Measurements from ENCODE around the gene FHIT.

FHIT gene

GRCh38 chr3:61177450-61177849 lies 73.8 kb downstream of the FHIT start:
- H3K27ac ChIP-seq = no peak overlapping the region
- DNase-seq (ENCODE audit: low read depth, low spot score) = no peak

DNA sequence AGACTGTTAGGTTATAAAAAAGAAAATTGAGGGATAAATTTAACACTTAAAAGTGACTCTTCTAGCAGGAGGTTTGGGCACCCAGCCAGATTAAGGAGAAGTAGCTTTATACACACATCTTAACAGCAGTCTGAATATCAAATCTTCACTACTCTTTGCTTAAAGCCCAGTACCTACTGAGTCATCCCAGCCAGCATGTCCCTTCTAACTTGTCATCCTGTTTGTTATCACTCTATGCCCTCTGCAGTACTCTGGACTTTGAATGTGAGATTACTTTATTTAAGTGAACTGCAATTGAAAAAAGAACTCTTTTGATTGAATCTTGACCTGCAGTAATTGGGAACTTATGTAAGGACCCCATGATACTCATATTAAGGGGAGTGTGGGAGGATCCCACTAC lies 77.6 kb downstream of the FHIT start:
- H3K27ac ChIP-seq = no peak overlapping the region
- DNase-seq (ENCODE audit: low read depth, low spot score) = no peak

- no peak for DNase-seq (ENCODE audit: low read depth, low spot score)
- no peak overlapping the region for H3K27ac ChIP-seq
These were observed 78.6 kb downstream of the FHIT start for GRCh38 chr3:61172684-61173083.

GRCh38 chr3:61172203-61172602 lies 79.0 kb downstream of the FHIT start:
- DNase-seq (ENCODE audit: low read depth, low spot score) = no peak
- H3K27ac ChIP-seq = no peak overlapping the region

DNA sequence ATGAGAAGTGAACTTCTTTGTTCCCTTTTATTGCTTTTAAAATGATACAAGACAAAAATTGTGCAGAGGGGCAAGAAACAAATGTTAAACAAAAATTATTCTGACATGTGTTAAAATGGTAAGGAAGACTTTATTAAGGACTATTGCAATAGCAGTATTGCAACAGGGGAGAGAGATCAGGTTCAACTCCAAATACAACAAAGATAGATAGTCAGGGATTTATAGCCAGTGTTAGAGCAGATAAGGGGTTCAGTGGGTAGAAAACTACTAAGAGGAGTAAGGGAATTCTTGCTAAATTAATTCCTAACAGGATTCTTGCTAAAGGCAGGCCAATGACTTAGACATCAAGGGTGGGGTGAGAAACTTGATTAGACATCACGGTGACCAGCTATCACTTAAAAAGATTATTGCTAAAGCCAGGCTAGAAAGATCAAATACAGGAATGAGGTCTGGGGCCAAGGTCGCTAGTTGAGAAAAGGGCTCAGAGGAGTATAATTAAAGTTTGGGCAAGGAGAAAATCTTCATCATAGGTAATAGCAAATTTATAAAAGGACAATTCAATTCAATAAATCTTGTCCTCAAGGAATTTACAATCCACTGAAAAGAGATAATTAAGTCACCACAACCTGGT lies 81.5 kb downstream of the FHIT start:
- H3K27ac ChIP-seq = no peak overlapping the region
- DNase-seq (ENCODE audit: low read depth, low spot score) = no peak

DNA sequence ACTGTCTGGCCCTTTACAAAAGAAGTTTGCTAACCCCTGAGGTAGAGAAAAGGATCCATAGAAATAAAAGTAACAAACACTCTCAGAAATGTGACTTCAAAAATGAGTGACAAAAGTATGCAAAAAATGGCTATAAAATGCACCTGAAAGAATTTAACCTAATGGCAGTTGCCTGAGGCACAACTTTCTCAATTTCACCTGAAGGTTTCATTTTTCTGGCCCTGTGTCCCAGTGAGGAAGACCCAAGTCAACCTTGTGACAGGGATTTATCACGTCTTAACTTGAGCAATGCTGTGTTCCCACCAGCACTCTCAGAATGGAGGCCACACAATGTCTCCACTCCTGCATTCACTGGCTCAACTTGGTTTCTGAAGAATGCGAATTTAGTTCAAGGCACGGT lies 83.0 kb downstream of the FHIT start:
- no peak overlapping the region for H3K27ac ChIP-seq
- DNase-seq (ENCODE audit: low read depth, low spot score) = no peak

- H3K27ac ChIP-seq = no peak overlapping the region
- DNase-seq (ENCODE audit: low read depth, low spot score) = no peak
These were observed 88.3 kb downstream of the FHIT start for GRCh38 chr3:61162965-61163364.

DNA sequence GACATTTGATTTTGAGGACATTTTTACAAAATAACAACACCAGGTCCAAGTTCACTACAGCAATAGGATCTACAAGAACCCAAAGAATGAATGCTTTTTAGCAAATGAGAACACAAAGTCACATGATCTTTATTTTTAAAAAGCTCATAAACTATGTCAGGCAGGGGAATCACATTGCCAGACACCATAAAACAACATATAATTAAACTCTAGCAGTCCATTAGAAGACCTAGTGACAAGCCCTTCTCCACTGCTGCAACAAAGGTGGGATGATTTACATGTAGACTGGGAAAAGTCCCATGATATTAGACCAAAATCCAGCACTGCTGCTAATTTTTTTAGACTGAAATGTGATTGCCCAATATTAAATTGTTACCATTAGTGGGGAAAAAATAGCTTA lies 92.6 kb downstream of the FHIT start:
- no peak overlapping the region for H3K27ac ChIP-seq
- DNase-seq (ENCODE audit: low read depth, low spot score) = no peak

DNA sequence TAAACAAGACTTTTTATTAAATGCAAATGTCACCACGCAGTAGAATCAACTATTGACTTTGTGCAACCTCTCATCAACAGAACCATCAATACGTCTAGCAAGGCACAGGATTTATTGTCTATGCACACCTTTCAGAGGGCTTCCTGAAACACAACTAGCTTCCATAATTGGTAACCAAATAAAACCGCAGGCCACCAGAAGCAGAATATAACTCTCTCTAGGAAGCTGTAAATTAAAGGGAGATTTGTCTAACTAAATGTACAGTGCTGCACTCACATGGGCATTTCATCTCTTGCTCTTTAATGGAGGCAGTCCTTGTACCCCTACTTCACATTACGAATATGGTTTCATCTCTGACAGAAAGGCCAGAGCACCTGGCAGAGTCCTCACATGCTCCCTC lies 93.0 kb downstream of the FHIT start:
- DNase-seq (ENCODE audit: low read depth, low spot score) = no peak
- H3K27ac ChIP-seq = no peak overlapping the region

GRCh38 chr3:61157414-61157813 lies 93.8 kb downstream of the FHIT start:
- no peak overlapping the region for H3K27ac ChIP-seq
- DNase-seq (ENCODE audit: low read depth, low spot score) = no peak

- no peak for DNase-seq (ENCODE audit: low read depth, low spot score)
- H3K27ac ChIP-seq = no peak overlapping the region
These were observed 95.5 kb downstream of the FHIT start for GRCh38 chr3:61155701-61156292.

GRCh38 chr3:61154457-61155198 lies 96.6 kb downstream of the FHIT start:
- DNase-seq (ENCODE audit: low read depth, low spot score) = no peak
- H3K27ac ChIP-seq = no peak overlapping the region

DNA sequence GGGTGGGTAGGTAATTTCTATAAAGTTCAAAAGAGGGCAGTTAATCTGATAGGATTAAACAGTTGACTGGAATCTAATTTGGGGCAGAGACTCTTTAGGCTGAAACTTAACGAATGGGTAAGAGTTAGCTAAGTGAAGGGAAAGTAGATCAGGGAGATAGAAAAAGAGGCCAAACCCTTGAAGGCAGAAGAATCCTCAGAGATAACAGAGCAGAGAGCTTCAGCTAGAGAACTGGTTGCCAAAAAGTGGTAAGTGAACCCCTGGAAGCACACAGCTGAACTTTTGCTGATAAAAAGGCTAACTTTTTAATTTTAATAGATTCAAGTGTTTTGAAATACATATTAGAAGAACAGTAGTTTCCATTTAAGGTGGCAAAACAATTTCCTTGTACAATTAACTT lies 99.2 kb downstream of the FHIT start:
- no peak overlapping the region for H3K27ac ChIP-seq
- no peak for DNase-seq (ENCODE audit: low read depth, low spot score)

DNA sequence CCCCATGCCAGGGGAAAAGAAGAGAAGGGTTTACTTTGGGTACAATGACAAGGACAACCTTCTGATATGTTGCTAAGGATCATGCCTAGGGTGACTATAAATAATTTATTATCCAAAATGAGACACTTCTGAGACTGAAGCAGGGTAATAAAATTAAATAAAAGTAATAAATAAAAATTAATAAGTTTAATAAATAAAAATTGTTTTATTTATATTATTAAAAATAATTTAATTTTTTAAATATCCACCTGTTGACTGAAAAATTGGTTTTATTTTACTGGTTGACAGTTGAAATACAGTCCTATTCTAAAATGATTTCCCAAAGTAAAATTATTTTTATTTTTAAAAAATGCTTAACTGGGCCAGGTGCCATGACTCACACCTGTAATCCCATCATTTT lies 102.0 kb downstream of the FHIT start:
- no peak overlapping the region for H3K27ac ChIP-seq
- no peak for DNase-seq (ENCODE audit: low read depth, low spot score)

DNA sequence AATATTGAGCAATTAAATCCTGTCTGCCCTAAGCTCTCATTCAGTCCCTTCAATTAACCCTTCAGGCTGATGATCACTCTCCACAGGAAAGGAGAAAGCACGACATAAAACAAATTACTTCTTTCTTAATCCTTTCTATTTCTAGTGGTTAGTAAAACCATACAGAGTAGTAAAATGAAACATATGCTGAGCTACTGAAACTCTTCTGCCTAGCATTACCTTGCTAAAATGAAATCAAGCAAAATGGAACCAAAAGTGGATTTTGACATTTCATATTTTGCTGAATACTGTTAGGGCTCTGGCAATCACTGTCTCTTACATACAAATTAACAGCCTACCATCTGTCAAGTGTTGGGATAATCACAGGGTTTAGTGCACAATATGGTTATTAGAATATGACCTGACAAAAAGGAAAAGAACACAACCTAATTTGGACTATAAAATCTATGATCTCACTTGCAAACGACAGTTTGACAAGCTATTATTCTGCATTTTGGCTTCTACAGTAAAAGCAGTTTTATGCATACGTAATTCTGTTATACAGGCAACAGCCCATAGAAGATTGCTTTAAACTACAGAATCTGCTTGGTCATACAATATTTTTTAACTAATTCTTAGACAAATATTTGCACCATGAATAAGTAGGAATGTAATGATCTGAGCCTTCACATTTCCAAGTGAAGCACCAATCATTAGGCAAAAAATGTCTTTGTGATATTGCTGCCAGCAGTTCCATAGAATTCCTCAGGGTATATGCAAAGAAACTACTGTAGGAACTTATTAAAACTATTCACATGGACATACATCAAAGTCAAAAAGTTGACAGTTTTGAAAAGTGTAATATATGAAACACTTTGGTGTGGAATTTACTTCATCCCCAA lies 105.0 kb downstream of the FHIT start:
- no peak overlapping the region for H3K27ac ChIP-seq
- no peak for DNase-seq (ENCODE audit: low read depth, low spot score)

DNA sequence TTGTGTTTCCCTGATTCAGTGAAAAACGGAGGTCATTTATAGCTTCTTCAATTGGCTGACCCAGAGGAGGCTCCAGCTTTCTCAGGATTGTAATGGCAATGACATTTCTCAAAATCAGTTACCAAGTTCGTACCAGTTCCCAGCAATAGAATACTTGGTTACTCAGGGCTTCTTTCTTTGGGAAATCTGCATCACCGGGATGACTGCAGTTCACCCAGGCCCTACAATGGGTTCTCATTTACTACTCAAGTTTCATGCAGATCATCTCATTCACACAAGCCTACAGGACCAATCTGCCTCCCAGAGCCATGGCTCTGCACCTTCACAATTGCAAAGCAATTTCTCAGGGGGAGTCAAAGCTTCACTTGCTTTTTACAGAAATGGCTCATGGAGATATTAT lies 109.6 kb downstream of the FHIT start:
- no peak for DNase-seq (ENCODE audit: low read depth, low spot score)
- H3K27ac ChIP-seq = no peak overlapping the region

- no peak for DNase-seq (ENCODE audit: low read depth, low spot score)
These were observed 110.0 kb downstream of the FHIT start for GRCh38 chr3:61141227-61141626.

DNA sequence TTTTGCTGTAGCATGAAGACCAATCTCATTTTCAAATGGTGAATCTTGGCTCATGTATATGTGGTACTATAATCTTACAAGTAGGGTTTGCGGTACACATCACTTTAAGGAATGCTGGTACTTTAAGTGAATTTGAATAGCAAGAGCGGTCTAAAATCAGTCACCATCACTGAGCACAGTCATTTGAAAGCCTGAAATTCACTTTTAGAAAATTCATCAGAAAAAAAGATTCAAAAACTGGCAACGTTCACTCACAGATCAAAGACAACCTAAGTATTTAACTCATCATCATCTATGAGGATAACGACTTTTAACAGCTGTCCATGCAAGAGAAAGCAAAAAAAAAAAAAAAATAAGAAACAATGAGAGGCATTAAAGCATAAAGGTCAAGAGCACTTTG lies 111.6 kb downstream of the FHIT start:
- H3K27ac ChIP-seq = no peak overlapping the region
- no peak for DNase-seq (ENCODE audit: low read depth, low spot score)

More at GRCh38 chr3:61141227-61141626, 110.0 kb downstream of the FHIT start:
- no peak overlapping the region for H3K27ac ChIP-seq

GRCh38 chr3:61138401-61138800 lies 112.9 kb downstream of the FHIT start:
- no peak overlapping the region for H3K27ac ChIP-seq
- DNase-seq (ENCODE audit: low read depth, low spot score) = no peak

DNA sequence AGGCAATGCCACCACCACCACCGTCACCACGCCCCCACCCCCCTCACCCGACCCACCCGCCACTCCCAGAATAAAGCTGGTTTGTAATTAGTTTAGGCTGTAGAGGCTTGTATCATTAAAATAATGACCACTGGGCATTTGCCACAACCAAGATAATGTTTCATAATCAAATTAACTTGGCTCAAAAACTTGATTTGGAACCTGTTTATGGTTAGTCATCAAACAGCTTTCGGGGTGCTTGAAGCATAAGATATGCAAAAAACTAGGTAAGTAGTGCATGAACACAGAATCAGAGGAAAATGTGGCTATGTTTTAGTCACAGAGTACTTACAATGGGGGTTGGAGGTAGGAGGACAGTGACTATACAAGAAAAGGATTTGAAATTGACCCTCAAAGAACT lies 115.1 kb downstream of the FHIT start:
- DNase-seq (ENCODE audit: low read depth, low spot score) = no peak

DNA sequence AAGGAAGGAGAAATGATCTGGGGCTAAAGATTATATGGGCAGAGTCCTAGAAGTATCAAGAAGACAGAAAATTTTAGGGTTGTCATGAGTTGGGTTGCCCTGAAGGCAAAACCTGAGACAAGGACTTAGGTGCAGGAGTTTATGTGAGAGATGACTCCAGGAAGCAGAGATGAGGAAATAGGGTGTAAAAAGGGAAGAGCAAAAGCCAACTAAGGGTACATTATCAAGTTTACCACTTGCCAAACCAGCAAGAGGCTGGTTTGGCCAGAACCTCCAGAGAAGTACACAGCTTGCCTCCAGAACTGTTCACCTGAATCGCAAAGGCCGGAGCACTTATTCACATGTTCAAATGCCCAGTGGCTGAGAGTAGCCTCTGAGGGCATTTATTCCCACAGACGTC lies 116.7 kb downstream of the FHIT start:
- no peak overlapping the region for H3K27ac ChIP-seq
- no peak for DNase-seq (ENCODE audit: low read depth, low spot score)

More for the DNA sequence above, 115.1 kb downstream of the FHIT start:
- no peak overlapping the region for H3K27ac ChIP-seq

Measured in epithelial cell of prostate (primary cell).